GM21825 (cell line): ENCODE data around the gene GRIFIN.
A peak's percentile ranks its signal among the peaks of the same experiment; 100 is the strongest.
"Not testable (repeated sequence)": the region's sequence is repeated elsewhere in the genome, so short reads cannot be mapped to it uniquely, and the experiment has no call there.

Source experiments
- ATAC-seq: cut with Tn5 transposase; IDR thresholded peaks from one replicate; pipeline ENCODE4 v1.9.1; 2021; ENCODE audit warnings: mild to moderate bottlenecking, moderate library complexity; ENCODE audit not compliant: unreplicated experiment

GRIFIN gene

DNA sequence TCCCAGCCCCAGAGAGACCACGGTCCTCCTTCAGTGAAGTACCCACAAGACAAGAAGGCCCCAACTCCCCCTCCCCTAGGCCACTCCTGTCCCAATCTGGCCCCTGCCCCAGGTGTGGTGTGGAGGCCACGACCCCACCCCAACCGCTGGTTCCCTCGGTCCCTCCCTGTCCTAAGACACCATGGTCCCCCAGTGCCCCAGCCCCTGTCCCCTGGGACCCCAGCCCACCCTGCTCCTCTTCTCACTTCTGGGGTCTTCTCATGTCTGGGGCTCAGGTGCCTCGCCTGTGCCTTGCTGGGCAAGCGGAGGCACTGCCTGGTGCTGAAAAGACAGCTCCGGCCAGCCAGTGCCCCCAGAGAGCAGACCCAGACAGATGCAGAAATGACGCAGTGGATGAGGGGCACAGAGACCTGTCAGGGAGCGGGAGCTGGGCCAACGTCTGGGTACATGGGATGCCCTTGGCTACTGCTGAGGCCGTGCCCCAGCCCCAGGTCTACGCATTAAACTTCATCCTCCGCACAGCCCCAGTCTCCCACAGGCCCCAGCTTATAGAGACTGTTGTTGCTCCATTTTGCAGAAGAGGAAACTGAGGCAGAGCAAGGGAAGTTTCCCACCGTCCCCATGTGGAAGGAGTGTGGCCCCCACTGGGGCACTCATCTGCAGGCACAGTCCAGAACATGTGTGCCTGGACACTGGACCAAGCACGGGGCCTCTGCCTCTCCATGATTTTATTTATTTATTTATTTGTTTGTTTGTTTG lies 14.8 kb downstream of the GRIFIN start:
- ATAC-seq, result no peak

DNA sequence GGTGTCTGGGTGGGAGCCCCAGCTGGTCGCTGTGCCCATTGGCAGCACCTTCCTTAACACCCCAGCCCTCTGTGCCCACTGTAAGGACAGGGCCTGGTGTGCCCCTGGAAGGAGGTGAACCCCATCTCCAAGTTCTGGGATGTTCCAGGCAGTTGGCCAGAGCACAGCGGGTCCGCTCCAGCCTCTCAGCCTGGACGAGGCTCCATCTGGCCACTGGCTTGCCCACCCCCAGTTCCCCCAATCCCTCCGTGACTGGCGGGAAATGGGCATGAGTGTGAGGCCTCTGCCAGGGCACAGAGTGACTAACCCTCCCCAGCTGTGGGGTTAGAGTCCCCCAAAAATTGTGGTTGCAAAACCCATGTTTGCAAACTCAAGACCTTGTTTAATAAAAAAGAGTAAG lies 15.6 kb downstream of the GRIFIN start:
- no peak for ATAC-seq

GRCh38 chr7:2460188-2460587 lies 16.0 kb downstream of the GRIFIN start:
- ATAC-seq, result no peak

- ATAC-seq, result no peak
These were observed 16.5 kb downstream of the GRIFIN start for GRCh38 chr7:2459674-2460073.

GRCh38 chr7:2453849-2454248 lies 22.3 kb downstream of the GRIFIN start:
- ATAC-seq, result not testable (repeated sequence)

DNA sequence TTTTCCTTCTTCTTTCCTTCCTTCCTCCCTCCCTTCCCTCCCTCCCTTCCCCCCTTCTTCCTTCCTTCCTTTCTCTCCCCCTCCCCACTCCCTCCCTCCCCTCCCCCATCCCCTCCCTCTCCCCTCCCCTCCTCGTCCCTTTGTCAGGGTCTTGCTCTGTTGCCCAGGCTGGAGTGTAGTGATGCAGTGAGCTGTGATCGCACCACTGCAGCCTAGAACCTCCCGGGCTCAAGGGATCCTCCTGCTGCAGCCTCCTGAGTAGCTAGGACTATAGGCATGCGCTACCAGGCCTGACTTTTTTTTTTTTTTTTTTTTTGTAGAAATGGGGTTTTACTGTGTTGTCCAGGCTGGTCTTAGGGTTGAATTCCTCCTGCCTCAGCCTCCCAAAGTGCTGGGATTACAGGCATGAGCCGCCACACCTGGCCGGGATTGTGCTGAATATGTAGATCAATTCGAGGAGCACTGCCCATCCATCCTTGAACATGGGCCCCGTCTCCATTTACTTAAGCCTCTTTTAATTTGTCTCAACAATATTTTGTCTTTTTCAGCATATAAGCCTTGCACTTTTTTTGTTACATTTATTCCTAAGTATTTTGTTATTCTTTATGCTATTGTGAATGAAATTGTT lies 23.4 kb downstream of the GRIFIN start:
- no peak for ATAC-seq

GRCh38 chr7:2452074-2452507 lies 24.1 kb downstream of the GRIFIN start:
- peak; percentile 41 for ATAC-seq

DNA sequence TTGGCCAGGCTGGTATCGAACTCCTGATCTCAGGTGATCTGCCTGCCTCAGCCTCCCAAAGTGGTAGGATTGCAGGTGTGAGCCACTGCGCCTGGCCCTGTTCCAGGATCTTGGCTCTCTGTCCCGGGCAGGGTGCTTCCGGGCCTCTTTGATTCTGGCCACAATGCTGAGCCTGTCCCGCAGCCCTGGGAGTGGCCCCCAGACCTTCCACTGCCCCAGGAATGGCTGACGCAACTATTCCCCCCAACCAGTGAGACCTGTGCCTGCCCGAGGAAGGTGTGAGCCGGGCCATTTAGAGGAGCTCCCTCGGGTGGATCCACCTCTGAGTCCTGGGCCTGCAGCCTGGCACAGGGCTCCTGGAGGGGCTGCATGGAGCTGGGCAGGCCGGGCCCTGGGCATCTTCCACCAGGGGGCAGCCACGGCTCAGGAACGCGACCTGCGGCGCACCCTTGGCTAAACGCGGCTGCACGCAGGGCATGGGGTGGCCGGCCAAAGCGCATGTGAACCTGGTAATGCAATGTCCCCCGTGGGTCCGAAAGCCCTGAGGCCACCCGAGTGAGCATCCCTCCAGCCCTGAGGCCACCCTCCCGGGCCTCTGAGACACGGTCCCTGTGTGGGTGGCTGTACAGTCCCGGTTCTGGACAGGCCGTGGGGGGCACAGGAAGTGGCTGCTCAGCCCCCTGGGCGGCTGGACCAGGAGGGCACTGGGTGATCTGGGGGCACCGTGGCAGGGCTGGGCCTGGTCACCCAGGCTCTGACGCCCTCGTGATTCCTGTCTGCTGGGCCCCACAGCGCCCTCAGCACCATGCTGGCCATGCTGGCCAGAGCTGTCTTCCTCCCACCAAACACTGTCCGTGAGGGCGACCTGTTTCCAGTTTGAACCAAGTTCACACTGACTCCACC lies 24.8 kb downstream of the GRIFIN start:
- peak; percentile 90 for ATAC-seq

DNA sequence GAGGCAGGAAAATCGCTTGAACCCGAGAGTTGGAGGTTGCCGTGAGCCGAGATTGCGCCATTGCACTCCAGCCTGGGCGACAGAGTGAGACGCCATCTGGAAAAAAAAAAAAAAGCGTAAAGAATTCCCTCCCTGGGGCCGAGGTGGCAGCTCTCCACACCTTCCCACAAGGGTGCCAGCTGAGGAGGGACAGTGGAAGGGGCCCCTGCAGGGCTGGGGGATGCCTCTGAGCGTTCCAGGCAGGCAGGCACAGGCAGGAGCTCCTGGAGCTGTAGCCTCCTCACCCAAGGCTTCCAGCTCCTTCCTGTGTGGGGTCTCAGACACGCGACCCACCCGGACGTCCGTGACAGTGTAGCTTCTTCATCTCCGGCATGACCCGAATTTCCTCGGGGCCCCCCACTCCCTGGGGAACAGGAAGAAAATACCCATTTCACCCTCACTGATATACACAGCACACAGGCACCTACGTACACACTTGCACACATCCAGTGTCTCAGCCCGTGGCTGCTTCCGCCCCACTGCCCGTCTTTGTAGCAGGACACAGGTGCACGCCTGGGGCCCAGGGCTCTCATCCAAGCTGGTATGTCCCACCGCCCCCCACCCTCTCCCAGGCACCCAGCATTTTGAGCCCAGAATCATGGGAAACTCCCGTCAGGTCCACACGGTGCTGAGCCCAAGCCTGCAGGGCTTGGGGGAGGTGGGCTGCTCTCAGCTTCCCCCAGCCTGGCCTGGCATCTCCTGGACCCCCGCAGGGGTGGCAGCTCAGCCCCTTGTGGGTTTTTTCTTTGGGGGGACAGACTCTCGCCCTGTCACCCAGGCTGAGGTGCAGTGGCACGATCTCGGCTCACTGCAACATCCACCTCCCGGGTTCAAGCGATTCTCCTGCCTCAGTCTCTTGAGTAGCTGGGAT lies 25.7 kb downstream of the GRIFIN start:
- ATAC-seq, result no peak

GRCh38 chr7:2446676-2447075 lies 29.5 kb downstream of the GRIFIN start:
- ATAC-seq, result no peak

GRCh38 chr7:2445898-2446555 lies 30.2 kb downstream of the GRIFIN start:
- ATAC-seq, result no peak

- ATAC-seq, result no peak
These were observed 31.2 kb downstream of the GRIFIN start for GRCh38 chr7:2445047-2445446.

GRCh38 chr7:2444476-2444875 lies 31.7 kb downstream of the GRIFIN start:
- ATAC-seq, result no peak

- no peak for ATAC-seq
These were observed 32.7 kb downstream of the GRIFIN start for GRCh38 chr7:2443491-2443890.

- ATAC-seq, result no peak
These were observed 34.7 kb downstream of the GRIFIN start for GRCh38 chr7:2441430-2442058.

DNA sequence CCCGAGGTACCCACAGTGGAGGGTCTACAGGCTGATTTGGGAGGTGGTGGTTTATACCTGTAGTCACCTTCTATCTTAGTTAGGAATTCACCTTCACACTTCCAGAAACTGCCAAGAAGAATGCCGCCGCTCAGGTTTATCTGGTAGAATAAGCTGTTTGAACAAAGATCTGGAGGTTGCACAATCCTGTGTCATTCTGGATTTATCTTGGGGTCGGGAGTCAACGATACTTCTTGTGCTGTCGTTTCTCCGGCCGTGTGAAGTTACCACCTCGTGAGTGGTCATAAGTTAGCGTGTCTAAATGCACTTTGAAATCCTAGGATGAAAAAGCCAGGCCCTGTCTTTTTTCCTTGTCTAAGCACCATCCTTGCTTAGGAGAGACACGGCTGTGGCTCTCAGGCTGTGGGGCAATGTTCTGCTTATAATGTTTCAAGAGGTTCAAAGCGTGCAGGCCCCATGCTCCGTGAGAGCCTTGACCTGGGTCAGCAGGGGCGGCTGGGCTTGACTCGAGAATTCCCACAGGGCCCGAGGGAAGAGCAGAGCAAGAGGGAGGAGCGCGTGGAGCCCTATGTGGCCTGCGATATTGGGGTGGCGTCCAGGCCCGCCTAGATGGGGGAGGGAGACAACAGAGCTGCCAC lies 35.5 kb downstream of the GRIFIN start:
- no peak for ATAC-seq

- no peak for ATAC-seq
These were observed 37.4 kb downstream of the GRIFIN start for GRCh38 chr7:2438775-2439174.

DNA sequence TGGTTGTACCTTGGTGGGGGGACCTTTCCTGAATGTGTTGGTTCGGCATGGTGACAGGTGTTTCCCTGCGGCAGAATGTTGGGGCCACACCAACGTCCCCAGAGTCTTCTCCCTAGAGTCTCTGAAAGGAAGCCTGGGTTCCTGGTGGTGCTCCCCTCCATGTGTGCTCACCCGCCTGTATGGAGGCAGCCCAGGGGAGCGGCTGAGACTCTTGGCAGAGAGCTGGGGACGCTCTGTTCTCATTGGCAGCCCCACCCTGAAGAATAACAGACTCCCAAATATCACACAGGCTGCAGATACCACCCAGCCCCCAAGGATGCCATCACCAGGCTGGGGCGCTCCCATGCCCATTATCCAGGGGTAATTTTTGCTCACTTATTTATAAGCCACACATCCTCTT lies 38.0 kb downstream of the GRIFIN start:
- ATAC-seq, result no peak

DNA sequence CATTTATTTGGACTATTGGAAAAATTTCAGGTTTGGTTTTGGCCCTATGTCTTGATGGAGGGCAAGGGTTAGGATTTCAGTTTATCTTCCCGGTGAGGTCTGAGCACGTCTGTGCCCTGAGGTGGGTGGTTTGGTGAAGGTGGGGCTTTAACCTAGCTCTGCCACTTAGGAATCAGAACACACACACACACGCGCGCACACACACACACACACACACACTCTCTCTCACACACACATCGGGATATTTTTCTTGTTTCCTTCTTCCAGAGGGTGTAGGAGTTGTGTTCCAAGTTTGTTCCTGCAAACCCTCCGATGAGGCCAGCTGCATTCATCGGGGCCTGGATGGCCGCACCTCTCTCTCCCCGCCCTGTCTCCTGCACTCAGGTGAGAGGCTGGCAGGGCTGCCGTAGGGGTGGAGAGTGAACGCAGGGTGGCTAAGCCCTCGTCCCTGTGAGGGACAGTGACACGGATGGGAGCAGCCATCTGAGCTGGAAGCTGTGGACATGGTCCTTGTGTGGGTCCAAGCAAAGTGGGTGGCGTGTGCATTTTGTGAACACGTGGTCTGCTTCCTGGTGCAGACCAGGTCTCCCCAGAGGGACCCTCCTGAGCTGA lies 38.6 kb downstream of the GRIFIN start:
- ATAC-seq, result no peak
